ENCODE results near the gene HIPK2.

The HIPK2 gene

GRCh38 chr7:139679731-139680594 is 97.8 kb downstream of the HIPK2 start:
- no CpG with 5 or more reads among the region's 13 CpGs for WGBS (ENCODE audit: extremely low coverage, insufficient coverage, low lambda C conversion rate)
- Histone ChIP-seq H3K4ac (ENCODE audit: low read depth, low read length) (peak overlapping the region; percentile 28), H3K56ac (ENCODE audit: low read length) (peak overlapping the region; percentile 15), H3K79me2 (ENCODE audit: control insufficient read depth, insufficient read depth, low read length) (no peaks in the 10 kb centered on the region), H2AK5ac (ENCODE audit: low read length) (no peak overlapping the region), H3K4me2 (ENCODE audit: low read length) (no peak overlapping the region), H2BK15ac (replicated peaks; ENCODE audit: low read depth) (no peak overlapping the region), H3K18ac (ENCODE audit: low read length) (no peak overlapping the region), H3K9ac (ENCODE audit: low read length) (no peak overlapping the region), H3K27me3 (ENCODE audit: insufficient read depth, low read length, poor library complexity) (no peaks in the 10 kb centered on the region), H3K79me1 (ENCODE audit: low read length) (no peaks in the 10 kb centered on the region), H3K4me1 (ENCODE audit: control insufficient read depth, low read depth, low read length) (peaks cover 9% of the 10 kb centered on the region), H3K23ac (ENCODE audit: low read length) (peak overlapping the region; percentile 66), H3K36me3 (ENCODE audit: control insufficient read depth, insufficient read depth, low read length) (no peaks in the 10 kb centered on the region), H3K27ac (ENCODE audit: low read depth, low read length) (no peak overlapping the region), H3K4me3 (ENCODE audit: low read length) (no peak overlapping the region), H4K8ac (ENCODE audit: low read depth, low read length) (no peak overlapping the region), H4K5ac (ENCODE audit: low read length) (no peak overlapping the region), H2BK5ac (ENCODE audit: low read length) (no peak overlapping the region), H2BK120ac (ENCODE audit: low read depth, low read length) (no peak overlapping the region)
- DNase-seq, result no peak

DNA sequence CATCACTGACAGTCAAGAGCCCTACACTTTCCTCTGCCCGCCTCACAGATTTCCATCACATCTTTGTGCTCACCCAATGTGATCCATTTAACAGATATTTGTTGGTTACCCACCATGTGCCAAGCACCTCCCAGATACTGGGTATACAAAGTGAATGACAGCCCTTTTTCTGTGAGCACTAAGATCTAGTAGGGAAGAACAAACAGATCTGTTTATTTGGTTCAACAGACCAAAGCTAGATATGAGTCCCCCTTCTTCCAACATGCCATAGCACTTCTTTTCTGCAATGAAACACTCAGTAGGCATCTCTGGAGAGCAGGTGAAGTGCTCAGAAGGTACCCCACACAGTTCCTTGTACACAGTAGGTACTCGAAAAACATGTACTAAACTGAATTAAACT is 101.4 kb downstream of the HIPK2 start:
- H3K56ac ChIP-seq (ENCODE audit: low read length), result no peak overlapping the region
- no peak overlapping the region for H3K27ac ChIP-seq (ENCODE audit: low read depth, low read length)
- WGBS (ENCODE audit: extremely low coverage, insufficient coverage, low lambda C conversion rate), result no CpG with 5 or more reads among the region's 2 CpGs
- H2BK5ac ChIP-seq (ENCODE audit: low read length), result no peak overlapping the region
- no peaks in the 10 kb centered on the region for H3K79me2 ChIP-seq (ENCODE audit: control insufficient read depth, insufficient read depth, low read length)
- no peak overlapping the region for H3K4me3 ChIP-seq (ENCODE audit: low read length)
- no peak overlapping the region for H2AK5ac ChIP-seq (ENCODE audit: low read length)
- no peak overlapping the region for H4K5ac ChIP-seq (ENCODE audit: low read length)
- peaks cover 4% of the 10 kb centered on the region for H3K4me1 ChIP-seq (ENCODE audit: control insufficient read depth, low read depth, low read length)
- no peak overlapping the region for H3K4ac ChIP-seq (ENCODE audit: low read depth, low read length)
- H3K79me1 ChIP-seq (ENCODE audit: low read length), result no peaks in the 10 kb centered on the region
- H2BK120ac ChIP-seq (ENCODE audit: low read depth, low read length), result no peak overlapping the region
- no peak overlapping the region for H3K23ac ChIP-seq (ENCODE audit: low read length)
- no peak for DNase-seq
- H3K9ac ChIP-seq (ENCODE audit: low read length), result no peak overlapping the region
- H2BK15ac ChIP-seq (replicated peaks; ENCODE audit: low read depth), result no peak overlapping the region
- no peaks in the 10 kb centered on the region for H3K27me3 ChIP-seq (ENCODE audit: insufficient read depth, low read length, poor library complexity)
- no peak overlapping the region for H3K4me2 ChIP-seq (ENCODE audit: low read length)
- no peak overlapping the region for H4K8ac ChIP-seq (ENCODE audit: low read depth, low read length)
- H3K36me3 ChIP-seq (ENCODE audit: control insufficient read depth, insufficient read depth, low read length), result no peaks in the 10 kb centered on the region
- no peak overlapping the region for H3K18ac ChIP-seq (ENCODE audit: low read length)

DNA sequence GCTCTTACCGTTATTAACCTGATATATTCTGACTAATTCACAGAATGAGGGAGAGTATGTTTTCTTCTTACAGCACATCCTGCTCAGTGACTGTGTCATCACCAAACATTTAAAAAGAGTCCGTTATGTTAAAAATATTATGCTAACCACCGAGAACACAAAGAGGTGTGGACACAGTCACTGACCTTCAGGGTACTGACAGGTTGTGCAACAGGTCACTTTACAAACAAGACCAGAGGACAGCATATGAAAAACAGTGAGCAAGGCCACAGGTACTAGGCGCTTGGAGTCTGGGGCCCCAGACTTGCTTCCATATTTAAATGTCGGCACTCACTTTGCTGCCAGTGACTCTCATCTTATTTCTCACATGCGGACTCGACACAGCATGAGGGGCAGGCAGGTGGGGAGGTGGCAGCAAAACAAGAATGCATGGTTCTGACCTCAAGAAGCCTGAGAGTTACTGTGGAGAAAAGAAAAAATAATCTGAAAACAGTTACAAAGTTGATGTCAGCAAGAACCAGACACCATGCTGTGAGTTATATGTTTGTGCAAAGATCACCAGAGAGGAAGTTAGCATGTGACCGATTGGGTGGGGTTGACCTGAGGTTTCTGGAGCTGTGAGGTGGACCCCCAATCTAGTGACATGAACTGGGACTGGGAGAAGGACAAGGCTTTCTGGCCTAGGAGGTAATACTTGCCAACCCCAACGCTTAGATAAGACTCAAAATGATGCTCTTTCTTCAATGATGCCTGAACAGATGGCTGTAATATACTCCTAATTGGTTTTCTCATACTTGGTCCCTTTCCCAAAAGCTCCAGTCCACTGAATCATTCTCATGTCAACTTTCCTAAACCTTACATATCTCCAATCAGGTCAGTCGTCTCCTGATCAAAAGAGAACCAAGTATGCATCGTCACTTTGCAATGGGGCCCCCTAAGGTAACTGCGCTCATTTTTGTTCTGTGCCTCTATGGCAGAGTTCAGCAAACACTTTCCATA is 102.4 kb downstream of the HIPK2 start:
- Histone ChIP-seq H3K79me1 (ENCODE audit: low read length) (no peaks in the 10 kb centered on the region), H4K5ac (ENCODE audit: low read length) (no peak overlapping the region), H3K4ac (ENCODE audit: low read depth, low read length) (no peak overlapping the region), H3K4me3 (ENCODE audit: low read length) (no peak overlapping the region), H2BK15ac (replicated peaks; ENCODE audit: low read depth) (no peak overlapping the region), H3K36me3 (ENCODE audit: control insufficient read depth, insufficient read depth, low read length) (no peaks in the 10 kb centered on the region), H2BK120ac (ENCODE audit: low read depth, low read length) (no peak overlapping the region), H3K79me2 (ENCODE audit: control insufficient read depth, insufficient read depth, low read length) (no peaks in the 10 kb centered on the region), H3K27me3 (ENCODE audit: insufficient read depth, low read length, poor library complexity) (no peaks in the 10 kb centered on the region), H3K4me1 (ENCODE audit: control insufficient read depth, low read depth, low read length) (no peaks in the 10 kb centered on the region), H4K8ac (ENCODE audit: low read depth, low read length) (no peak overlapping the region), H3K9ac (ENCODE audit: low read length) (no peak overlapping the region), H2BK5ac (ENCODE audit: low read length) (no peak overlapping the region), H3K56ac (ENCODE audit: low read length) (no peak overlapping the region), H3K18ac (ENCODE audit: low read length) (no peak overlapping the region), H3K4me2 (ENCODE audit: low read length) (no peak overlapping the region), H2AK5ac (ENCODE audit: low read length) (no peak overlapping the region), H3K23ac (ENCODE audit: low read length) (no peak overlapping the region), H3K27ac (ENCODE audit: low read depth, low read length) (no peak overlapping the region)
- no peak for DNase-seq
- no CpG with 5 or more reads among the region's 12 CpGs for WGBS (ENCODE audit: extremely low coverage, insufficient coverage, low lambda C conversion rate)

- Histone ChIP-seq H4K5ac (ENCODE audit: low read length) (no peak overlapping the region), H3K79me2 (ENCODE audit: control insufficient read depth, insufficient read depth, low read length) (no peaks in the 10 kb centered on the region), H3K56ac (ENCODE audit: low read length) (no peak overlapping the region), H2BK120ac (ENCODE audit: low read depth, low read length) (no peak overlapping the region), H3K4me3 (ENCODE audit: low read length) (no peak overlapping the region), H4K8ac (ENCODE audit: low read depth, low read length) (no peak overlapping the region), H3K36me3 (ENCODE audit: control insufficient read depth, insufficient read depth, low read length) (no peaks in the 10 kb centered on the region), H3K27ac (ENCODE audit: low read depth, low read length) (no peak overlapping the region), H2AK5ac (ENCODE audit: low read length) (no peak overlapping the region), H3K4me2 (ENCODE audit: low read length) (no peak overlapping the region), H3K79me1 (ENCODE audit: low read length) (no peaks in the 10 kb centered on the region), H3K18ac (ENCODE audit: low read length) (no peak overlapping the region), H3K27me3 (ENCODE audit: insufficient read depth, low read length, poor library complexity) (no peaks in the 10 kb centered on the region), H3K4ac (ENCODE audit: low read depth, low read length) (no peak overlapping the region), H2BK15ac (replicated peaks; ENCODE audit: low read depth) (no peak overlapping the region), H2BK5ac (ENCODE audit: low read length) (no peak overlapping the region), H3K4me1 (ENCODE audit: control insufficient read depth, low read depth, low read length) (no peaks in the 10 kb centered on the region), H3K23ac (ENCODE audit: low read length) (no peak overlapping the region), H3K9ac (ENCODE audit: low read length) (no peak overlapping the region)
- WGBS (ENCODE audit: extremely low coverage, insufficient coverage, low lambda C conversion rate), result no CpG with 5 or more reads among the region's 8 CpGs
- no peak for DNase-seq
Observed at GRCh38 chr7:139674752-139675126, 103.1 kb downstream of the HIPK2 start.

DNA sequence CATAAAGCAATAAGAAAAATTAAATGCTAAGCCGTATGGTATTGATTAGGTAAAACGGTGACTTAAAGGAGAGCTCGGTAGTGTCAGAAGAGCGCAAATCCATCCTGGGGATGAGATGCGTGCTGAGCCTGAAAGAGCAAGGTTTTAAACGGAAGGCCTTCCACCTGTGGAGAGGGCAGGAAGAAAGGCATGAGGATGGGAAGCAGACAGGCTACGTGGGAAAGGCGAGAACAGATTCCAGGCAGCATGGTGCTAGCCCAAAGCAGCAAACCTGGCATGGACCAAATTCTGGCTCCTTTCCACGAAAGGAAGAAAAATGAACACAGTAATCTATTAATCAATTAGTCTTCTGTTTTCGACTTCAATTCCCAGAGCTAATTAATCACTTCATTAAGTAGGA is 103.5 kb downstream of the HIPK2 start:
- H3K27me3 ChIP-seq (ENCODE audit: insufficient read depth, low read length, poor library complexity), result no peaks in the 10 kb centered on the region
- H2BK15ac ChIP-seq (replicated peaks; ENCODE audit: low read depth), result no peak overlapping the region
- no peaks in the 10 kb centered on the region for H3K79me1 ChIP-seq (ENCODE audit: low read length)
- no peak overlapping the region for H2AK5ac ChIP-seq (ENCODE audit: low read length)
- H3K79me2 ChIP-seq (ENCODE audit: control insufficient read depth, insufficient read depth, low read length), result no peaks in the 10 kb centered on the region
- H3K4ac ChIP-seq (ENCODE audit: low read depth, low read length), result no peak overlapping the region
- H4K8ac ChIP-seq (ENCODE audit: low read depth, low read length), result no peak overlapping the region
- H3K4me3 ChIP-seq (ENCODE audit: low read length), result no peak overlapping the region
- H3K23ac ChIP-seq (ENCODE audit: low read length), result no peak overlapping the region
- H3K36me3 ChIP-seq (ENCODE audit: control insufficient read depth, insufficient read depth, low read length), result no peaks in the 10 kb centered on the region
- H2BK120ac ChIP-seq (ENCODE audit: low read depth, low read length), result no peak overlapping the region
- no peak overlapping the region for H2BK5ac ChIP-seq (ENCODE audit: low read length)
- WGBS (ENCODE audit: extremely low coverage, insufficient coverage, low lambda C conversion rate), result no CpG with 5 or more reads among the region's 10 CpGs
- no peak for DNase-seq
- H3K9ac ChIP-seq (ENCODE audit: low read length), result no peak overlapping the region
- H3K27ac ChIP-seq (ENCODE audit: low read depth, low read length), result no peak overlapping the region
- H3K4me1 ChIP-seq (ENCODE audit: control insufficient read depth, low read depth, low read length), result no peaks in the 10 kb centered on the region
- H3K18ac ChIP-seq (ENCODE audit: low read length), result no peak overlapping the region
- H3K4me2 ChIP-seq (ENCODE audit: low read length), result no peak overlapping the region
- H3K56ac ChIP-seq (ENCODE audit: low read length), result no peak overlapping the region
- no peak overlapping the region for H4K5ac ChIP-seq (ENCODE audit: low read length)
